ENCODE measurements around the gene PCDHGB1. TPM values are rescaled to one million over a fixed set of nuclear protein-coding genes. Genes with fewer than 3 reads are reported as not detected.
"Not testable (repeated sequence)": the region's sequence is repeated elsewhere in the genome, so short reads cannot be mapped to it uniquely, and the experiment has no call there.

The PCDHGB1 gene
- total RNA-seq = 0.92 TPM

GRCh38 chr5:141349917-141350619 lies at the start of gene PCDHGB1:
Gene PCDHGB1, plus strand, starts transcription at chr5:141350099. Its CDS starts 162 bp downstream, at chr5:141350261.
- no peak for ATAC-seq

- ATAC-seq = no peak
Measured at GRCh38 chr5:141303756-141304155, 46.1 kb upstream of the PCDHGB1 start, which contains the start of gene SLC25A2. Gene SLC25A2, minus strand, starts transcription at chr5:141304049. Its CDS starts 184 bp downstream, at chr5:141303865.

GRCh38 chr5:141306630-141307029 lies 43.3 kb upstream of the PCDHGB1 start:
- ATAC-seq = no peak

GRCh38 chr5:141313711-141314110 lies 36.2 kb upstream of the PCDHGB1 start:
- no peak for ATAC-seq

GRCh38 chr5:141316963-141317362 lies 32.9 kb upstream of the PCDHGB1 start:
- not testable (repeated sequence) for ATAC-seq

- no peak for ATAC-seq
Measured at GRCh38 chr5:141319202-141319601, 30.7 kb upstream of the PCDHGB1 start.

GRCh38 chr5:141319699-141320098 lies 30.2 kb upstream of the PCDHGB1 start:
- no peak for ATAC-seq

GRCh38 chr5:141320225-141321169 lies 29.4 kb upstream of the PCDHGB1 start, which contains the start of gene TAF7:
Gene TAF7, minus strand, starts transcription at chr5:141320784. Its CDS starts 740 bp downstream, at chr5:141320044.
- peak; percentile 99 for ATAC-seq

- ATAC-seq = no peak
Measured at GRCh38 chr5:141322261-141322660, 27.6 kb upstream of the PCDHGB1 start.

- peak; percentile 78 for ATAC-seq
Measured at GRCh38 chr5:141326088-141326854, 23.6 kb upstream of the PCDHGB1 start.

- no peak for ATAC-seq
Measured at GRCh38 chr5:141328231-141328630, 21.7 kb upstream of the PCDHGB1 start.

GRCh38 chr5:141330299-141331080 lies 19.4 kb upstream of the PCDHGB1 start, which contains the start of gene PCDHGA1:
Gene PCDHGA1, plus strand, starts transcription at chr5:141330514.
- ATAC-seq = no peak

GRCh38 chr5:141332571-141332970 lies 17.3 kb upstream of the PCDHGB1 start:
- ATAC-seq = not testable (repeated sequence)

- no peak for ATAC-seq
Measured at GRCh38 chr5:141338538-141339306, 11.2 kb upstream of the PCDHGB1 start, which contains the start of gene PCDHGA2. Gene PCDHGA2, plus strand, starts transcription at chr5:141338760.

GRCh38 chr5:141340781-141341354 lies 9.0 kb upstream of the PCDHGB1 start:
- not testable (repeated sequence) for ATAC-seq

- ATAC-seq = no peak
Measured at GRCh38 chr5:141342773-141343172, 7.1 kb upstream of the PCDHGB1 start.

- no peak for ATAC-seq
Measured at GRCh38 chr5:141343242-141343952, 6.5 kb upstream of the PCDHGB1 start, which contains the start of gene PCDHGA3. Gene PCDHGA3, plus strand, starts transcription at chr5:141343829. Its CDS starts 205 bp downstream, at chr5:141344034.

- no peak for ATAC-seq
Measured at GRCh38 chr5:141343953-141344463, 5.9 kb upstream of the PCDHGB1 start.

GRCh38 chr5:141345327-141345726 lies 4.6 kb upstream of the PCDHGB1 start:
- ATAC-seq = no peak

Measured in esophagus mucosa (tissue), 1 donor.